ENCODE data around the gene GRID2. TPM values are rescaled to one million over a fixed set of nuclear protein-coding genes. Genes with fewer than 3 reads are reported as not detected.

GRID2 gene
- total RNA-seq, 4 donors from 2014 or later, result 0.33 TPM; not detected in 3

DNA sequence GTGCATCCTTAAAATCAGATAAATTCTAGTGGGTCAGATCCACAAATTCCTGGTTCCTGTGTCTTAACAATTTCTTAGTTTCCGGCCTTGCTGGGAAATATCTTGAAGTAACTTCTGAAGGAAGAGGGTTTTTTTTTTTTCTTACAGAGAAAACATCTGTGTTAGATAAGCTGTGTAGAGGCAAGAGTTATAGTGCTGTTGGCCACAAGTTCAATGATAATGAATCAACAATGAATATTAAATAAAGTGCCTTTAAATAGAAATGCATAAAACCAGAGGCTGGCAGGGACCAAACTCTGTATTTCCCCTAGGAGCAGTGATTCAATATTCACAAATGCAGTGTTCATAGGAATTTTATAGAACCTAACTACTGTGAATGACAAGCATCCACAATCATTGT is 812.9 kb downstream of the GRID2 start:
- H3K36me3 ChIP-seq, result no peaks in the 10 kb centered on the region
- TF ChIP-seq, protein P1, sequence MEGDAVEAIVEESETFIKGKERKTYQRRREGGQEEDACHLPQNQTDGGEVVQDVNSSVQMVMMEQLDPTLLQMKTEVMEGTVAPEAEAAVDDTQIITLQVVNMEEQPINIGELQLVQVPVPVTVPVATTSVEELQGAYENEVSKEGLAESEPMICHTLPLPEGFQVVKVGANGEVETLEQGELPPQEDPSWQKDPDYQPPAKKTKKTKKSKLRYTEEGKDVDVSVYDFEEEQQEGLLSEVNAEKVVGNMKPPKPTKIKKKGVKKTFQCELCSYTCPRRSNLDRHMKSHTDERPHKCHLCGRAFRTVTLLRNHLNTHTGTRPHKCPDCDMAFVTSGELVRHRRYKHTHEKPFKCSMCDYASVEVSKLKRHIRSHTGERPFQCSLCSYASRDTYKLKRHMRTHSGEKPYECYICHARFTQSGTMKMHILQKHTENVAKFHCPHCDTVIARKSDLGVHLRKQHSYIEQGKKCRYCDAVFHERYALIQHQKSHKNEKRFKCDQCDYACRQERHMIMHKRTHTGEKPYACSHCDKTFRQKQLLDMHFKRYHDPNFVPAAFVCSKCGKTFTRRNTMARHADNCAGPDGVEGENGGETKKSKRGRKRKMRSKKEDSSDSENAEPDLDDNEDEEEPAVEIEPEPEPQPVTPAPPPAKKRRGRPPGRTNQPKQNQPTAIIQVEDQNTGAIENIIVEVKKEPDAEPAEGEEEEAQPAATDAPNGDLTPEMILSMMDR (IDR thresholded peaks at IDR 0.05), result no peak
- TF ChIP-seq POLR2A (IDR thresholded peaks at IDR 0.05), result no peak
- H3K27me3 ChIP-seq, result no peaks in the 10 kb centered on the region
- no peak overlapping the region for H3K4me3 ChIP-seq (replicated peaks in 1 of 3)
- WGBS, 2 donors, result 73 to 77% methylated on average over 1 of the region's 1 CpG
- H3K9me3 ChIP-seq, result no peaks in the 10 kb centered on the region
- intact Hi-C loops (cut with DNase I), result no loop called here
- H3K4me1 ChIP-seq, result no peaks in the 10 kb centered on the region
- DNase-seq, result no peak
- H3K27ac ChIP-seq, result no peak overlapping the region

- TF ChIP-seq, protein P1 (IDR thresholded peaks at IDR 0.05), result no peak
- TF ChIP-seq POLR2A (IDR thresholded peaks at IDR 0.05), result no peak
- Histone ChIP-seq H3K4me1 (no peaks in the 10 kb centered on the region), H3K27ac (no peak overlapping the region), H3K36me3 (no peaks in the 10 kb centered on the region), H3K27me3 (no peaks in the 10 kb centered on the region), H3K9me3 (no peaks in the 10 kb centered on the region), H3K4me3 (replicated peaks in 1 of 3) (no peak overlapping the region)
- intact Hi-C loops (cut with DNase I), result no loop called here
- 79 to 95% methylated on average over 2 of the region's 2 CpGs for WGBS, 2 donors
- no peak for DNase-seq
These were observed 823.7 kb downstream of the GRID2 start for GRCh38 chr4:93127489-93127888.

GRCh38 chr4:93132631-93133030 is 828.9 kb downstream of the GRID2 start:
- intact Hi-C loops (cut with DNase I), result no loop called here
- TF ChIP-seq, protein P1 (IDR thresholded peaks at IDR 0.05), result no peak
- TF ChIP-seq POLR2A (IDR thresholded peaks at IDR 0.05), result no peak
- Histone ChIP-seq H3K4me1 (no peaks in the 10 kb centered on the region), H3K36me3 (no peaks in the 10 kb centered on the region), H3K27me3 (no peaks in the 10 kb centered on the region), H3K9me3 (no peaks in the 10 kb centered on the region), H3K27ac (no peak overlapping the region), H3K4me3 (replicated peaks in 1 of 3) (no peak overlapping the region)
- 77 to 80% methylated on average over 6 of the region's 6 CpGs for WGBS, 2 donors
- no peak for DNase-seq

- H3K27me3 ChIP-seq, result no peaks in the 10 kb centered on the region
These were observed 835.4 kb downstream of the GRID2 start for GRCh38 chr4:93139118-93139517.

GRCh38 chr4:93143902-93144301 is 840.1 kb downstream of the GRID2 start:
- H3K4me3 ChIP-seq (replicated peaks in 1 of 3), result no peak overlapping the region
- TF ChIP-seq, protein P1 (IDR thresholded peaks at IDR 0.05), result no peak
- TF ChIP-seq POLR2A (IDR thresholded peaks at IDR 0.05), result no peak
- no peaks in the 10 kb centered on the region for H3K9me3 ChIP-seq
- H3K36me3 ChIP-seq, result no peaks in the 10 kb centered on the region
- 77 to 88% methylated on average over 3 of the region's 3 CpGs for WGBS, 2 donors
- intact Hi-C loops (cut with DNase I), result no loop called here
- H3K27ac ChIP-seq, result no peak overlapping the region
- H3K27me3 ChIP-seq, result no peaks in the 10 kb centered on the region
- DNase-seq, result no peak
- H3K4me1 ChIP-seq, result no peaks in the 10 kb centered on the region

More at GRCh38 chr4:93139118-93139517, 835.4 kb downstream of the GRID2 start:
- intact Hi-C loops (cut with DNase I), result no loop called here
- Histone ChIP-seq H3K36me3 (no peaks in the 10 kb centered on the region), H3K4me1 (no peaks in the 10 kb centered on the region), H3K9me3 (no peaks in the 10 kb centered on the region), H3K4me3 (replicated peaks in 1 of 3) (no peak overlapping the region), H3K27ac (no peak overlapping the region)
- TF ChIP-seq POLR2A (IDR thresholded peaks at IDR 0.05), result no peak
- TF ChIP-seq, protein P1 (IDR thresholded peaks at IDR 0.05), result no peak
- no peak for DNase-seq

All from thyroid gland (tissue), 4 donors.